HCT116 (cell line): ENCODE data around the gene TXNDC17. TPM values are rescaled to one million over a fixed set of nuclear protein-coding genes. Genes with fewer than 3 reads are reported as not detected.

Experiments
- ATAC-seq: fragments of 200-7000 bp; cut with Tn5 transposase; 2 replicates; pipeline ENCODE4 v1.9.1; 2020; ENCODE audit warnings: mild to moderate bottlenecking, moderate library complexity
- BruUV-seq: library from RNA; stranded (reverse); fragments of 400-500 nt; replicated peaks from 2 replicates; lab custom pipeline; 2021; lab: Mats Ljungman, UMichigan
- CTCF ChIA-PET: fragments of 300-600 bp; sonication (Branson Sonifier 250); formaldehyde crosslinking; loops from one replicate; lab custom pipeline; 2021; ENCODE audit warnings: antibody characterized with exemption; lab: Charles Lee
- POLR2A ChIA-PET: fragments of 300-600, 350-600 bp; sonication (Branson Sonifier 250); formaldehyde crosslinking; loops from one replicate; lab custom pipeline; 2021; ENCODE audit warnings: antibody characterized with exemption; lab: Charles Lee
- RAD21 ChIA-PET, 2 experiments: fragments of 300-600 bp; sonication (Branson Sonifier 250); formaldehyde crosslinking; loops; one replicate each; lab custom pipeline; 2023; ENCODE audit warnings: low total read pairs in 2 of 2; ENCODE audit not compliant: uncharacterized antibody in 2 of 2, unreplicated experiment in 2 of 2, low non-redundant PET in 1 of 2; lab: Charles Lee
- DNase-seq: peaks from one replicate; pipeline ENCODE4 v3.0.0-alpha.2; 2010; ENCODE audit warnings: low read depth, low spot score
- H2AFZ ChIP-seq: fragments of 200-600 bp; shearing (Covaris generic), sonication (generic); 2 replicates; pipeline ENCODE4 v1.6.1; 2017; ENCODE audit warnings: low read depth, mixed run types, mixed read lengths, antibody characterized with exemption, low read length; ENCODE audit not compliant: poor library complexity, severe bottlenecking
- H3K27ac ChIP-seq: 2 replicates; pipeline ENCODE4 v1.5.1; 2012; ENCODE audit warnings: low read depth, low read length
- H3K27me3 ChIP-seq: fragments of 200-600 bp; sonication (generic); 2 replicates; pipeline ENCODE4 v1.6.1; 2016; ENCODE audit warnings: mixed run types, low read length, mixed read lengths; ENCODE audit not compliant: insufficient read depth
- H3K36me3 ChIP-seq, 2 experiments: fragments of 200-500 bp in 1 of 2; fragments of 200-600 bp in 1 of 2; sonication (Bioruptor generic) in 1 of 2; sonication (generic) in 1 of 2; 2 replicates each; pipeline versions ENCODE4 v1.5.1 to v1.6.1; 2014 to 2016; ENCODE audit warnings: low read length in 2 of 2, inconsistent platforms in 1 of 2, mixed read lengths in 1 of 2, mixed run types in 1 of 2; ENCODE audit not compliant: insufficient read depth in 2 of 2, control insufficient read depth in 1 of 2
- H3K4me1 ChIP-seq, 2 experiments: fragments of 200-600 bp in 1 of 2; sonication (generic) in 1 of 2; 2 replicates each; pipeline versions ENCODE4 v1.5.1 to v1.6.1; 2012 to 2017; ENCODE audit warnings: low read length in 2 of 2, inconsistent platforms in 1 of 2, mild to moderate bottlenecking in 1 of 2, mixed read lengths in 1 of 2, mixed run types in 1 of 2, moderate library complexity in 1 of 2; ENCODE audit not compliant: insufficient read depth in 2 of 2, control insufficient read depth in 1 of 2
- H3K4me2 ChIP-seq: fragments of 200-600 bp; sonication (generic); 2 replicates; pipeline ENCODE4 v1.6.1; 2017; ENCODE audit warnings: mixed run types, low read length, mixed read lengths
- H3K4me3 ChIP-seq, 2 experiments: fragments of 200-600 bp in 1 of 2; sonication (generic) in 1 of 2; replicated peaks in 1 of 2; 2 replicates each; pipeline ENCODE4 v1.5.1; 2011 to 2016; ENCODE audit warnings: low read length in 2 of 2, control low read depth in 1 of 2, low read depth in 1 of 2, mild to moderate bottlenecking in 1 of 2, mixed read lengths in 1 of 2, mixed run types in 1 of 2
- H3K79me2 ChIP-seq: fragments of 200-600 bp; sonication (generic); 2 replicates; pipeline ENCODE4 v1.6.1; 2017; ENCODE audit warnings: mild to moderate bottlenecking, mixed run types, low read length, moderate library complexity, mixed read lengths; ENCODE audit not compliant: insufficient read depth
- H3K9ac ChIP-seq: fragments of 200-600 bp; sonication (generic); 2 replicates; pipeline ENCODE4 v1.6.1; 2016; ENCODE audit warnings: low read length, mixed read lengths
- H3K9me2 ChIP-seq: fragments of 200-600 bp; sonication (generic), shearing (Covaris generic); 2 replicates; pipeline ENCODE4 v1.6.1; 2017; ENCODE audit warnings: mixed run types, mild to moderate bottlenecking, moderate library complexity; ENCODE audit not compliant: insufficient read depth
- H3K9me3 ChIP-seq, 2 experiments: fragments of 200-500 bp in 1 of 2; fragments of 200-600 bp in 1 of 2; sonication (Bioruptor generic) in 1 of 2; sonication (generic) in 1 of 2; 2 replicates each; pipeline ENCODE4 v1.6.1; 2014 to 2017; ENCODE audit warnings: low read length in 2 of 2, mixed read lengths in 2 of 2, inconsistent platforms in 1 of 2, low read depth in 1 of 2, mild to moderate bottlenecking in 1 of 2, mixed run types in 1 of 2, moderate library complexity in 1 of 2; ENCODE audit not compliant: control insufficient read depth in 1 of 2, insufficient read depth in 1 of 2
- H4K20me1 ChIP-seq: fragments of 200-600 bp; sonication (generic), shearing (Covaris generic); 2 replicates; pipeline ENCODE4 v1.6.1; 2017; ENCODE audit warnings: mixed run types, mild to moderate bottlenecking, moderate library complexity; ENCODE audit not compliant: insufficient read depth
- ATF3 ChIP-seq: IDR thresholded peaks from 2 replicates; pipeline ENCODE4 v1.6.1; 2012
- CBX3 ChIP-seq: IDR thresholded peaks from 2 replicates; pipeline ENCODE4 v1.6.1; 2012; ENCODE audit warnings: low read depth
- CEBPB ChIP-seq: IDR thresholded peaks from 2 replicates; pipeline ENCODE4 v1.6.1; 2012; ENCODE audit warnings: low read depth
- FOSL1 ChIP-seq: IDR thresholded peaks from 2 replicates; pipeline ENCODE4 v1.6.1; 2012; ENCODE audit warnings: low read depth
- POLR2AphosphoS5 ChIP-seq: IDR thresholded peaks from 2 replicates; pipeline ENCODE4 v1.6.1; 2011; ENCODE audit warnings: mild to moderate bottlenecking, low read depth, low read length, moderate library complexity
- SIN3A ChIP-seq: IDR thresholded peaks from 2 replicates; pipeline ENCODE4 v1.6.1; 2012; ENCODE audit warnings: low read depth
- TCF7L2 ChIP-seq: IDR thresholded peaks from 2 replicates; pipeline ENCODE4 v1.7.0; 2011; ENCODE audit warnings: borderline replicate concordance, inconsistent platforms; ENCODE audit not compliant: insufficient read depth, insufficient read length; ENCODE audit errors: extremely low read depth
- YY1 ChIP-seq: IDR thresholded peaks from 2 replicates; pipeline ENCODE4 v1.6.1; 2011; ENCODE audit warnings: low read length, low read depth, moderate library complexity, mild to moderate bottlenecking; ENCODE audit not compliant: insufficient replicate concordance; ENCODE audit errors: extremely low read depth
- ZFX ChIP-seq: fragments of 450-650 bp; IDR thresholded peaks from 2 replicates; pipeline ENCODE4 v1.6.1; 2017
- intact Hi-C: fragments of 100-400 bp; cut with micrococcal nuclease; formaldehyde crosslinking; loops from 2 replicates; pipeline ENCODE4 v1.10.0; 2022
- total RNA-seq: library from RNA; stranded (reverse); gene quantifications from one replicate; pipeline ENCODE4 v1.2.1, GENCODE V29; 2021; ENCODE audit not compliant: unreplicated experiment

Gene TXNDC17
- total RNA-seq, 1 experiment from 2014 or later: 121 TPM

GRCh38 chr17:6679241-6679640 lies 38.4 kb downstream of the TXNDC17 start:
- no peak overlapping the region for H3K4me3 ChIP-seq
- no peaks in the 10 kb centered on the region for H3K9me2 ChIP-seq
- ChIA-PET CTCF (interaction anchor here (2.3 kb wide), 1 partner anchor 13 kb away, joined by 5 read pairs; no protein-coding TSS in a partner anchor), POLR2A (no interaction called here), RAD21 (no interaction called here)
- no peak overlapping the region for H3K4me2 ChIP-seq
- DNase-seq: no peak
- no peaks in the 10 kb centered on the region for H3K4me1 ChIP-seq
- no peaks in the 10 kb centered on the region for H3K27me3 ChIP-seq
- no peaks in the 10 kb centered on the region for H3K36me3 ChIP-seq
- BruUV-seq: no TSS peak
- TF ChIP-seq CBX3 (no peak), ZFX (no peak), YY1 (no peak), CEBPB (no peak), FOSL1 (no peak), POLR2AphosphoS5 (no peak)
- no peaks in the 10 kb centered on the region for H3K9me3 ChIP-seq
- no peak overlapping the region for H3K27ac ChIP-seq
- no peak overlapping the region for H2AFZ ChIP-seq
- H3K79me2 ChIP-seq: no peaks in the 10 kb centered on the region
- H4K20me1 ChIP-seq: no peaks in the 10 kb centered on the region
- H3K9ac ChIP-seq: no peak overlapping the region
- no peak for ATAC-seq
- intact Hi-C loops: no loop called here

- Histone ChIP-seq H3K27me3 (no peaks in the 10 kb centered on the region), H3K27ac (no peak overlapping the region), H4K20me1 (no peaks in the 10 kb centered on the region), H3K4me3 (no peak overlapping the region), H3K9ac (no peak overlapping the region), H3K4me1 (no peaks in the 10 kb centered on the region), H2AFZ (no peak overlapping the region), H3K79me2 (no peaks in the 10 kb centered on the region), H3K36me3 (no peaks in the 10 kb centered on the region), H3K9me3 (no peaks in the 10 kb centered on the region), H3K9me2 (no peaks in the 10 kb centered on the region), H3K4me2 (no peak overlapping the region)
- ChIA-PET POLR2A (no interaction called here), RAD21 (no interaction called here), CTCF (no interaction called here)
- no TSS peak for BruUV-seq
- no peak for ATAC-seq
- no peak for DNase-seq
- intact Hi-C loops: no loop called here
- no peak for TF ChIP-seq ATF3
- no peak for TF ChIP-seq TCF7L2
- TF ChIP-seq SIN3A: no peak
- TF ChIP-seq ZFX: no peak
Measured at GRCh38 chr17:6681176-6681575, 40.3 kb downstream of the TXNDC17 start.
